ENCODE results near the gene SCUBE3. TPM values are rescaled to one million over a fixed set of nuclear protein-coding genes. Genes with fewer than 3 reads are reported as not detected.

SCUBE3 gene
- total RNA-seq = under 1 TPM; 0.37 to 0.68 (median 0.52) TPM

DNA sequence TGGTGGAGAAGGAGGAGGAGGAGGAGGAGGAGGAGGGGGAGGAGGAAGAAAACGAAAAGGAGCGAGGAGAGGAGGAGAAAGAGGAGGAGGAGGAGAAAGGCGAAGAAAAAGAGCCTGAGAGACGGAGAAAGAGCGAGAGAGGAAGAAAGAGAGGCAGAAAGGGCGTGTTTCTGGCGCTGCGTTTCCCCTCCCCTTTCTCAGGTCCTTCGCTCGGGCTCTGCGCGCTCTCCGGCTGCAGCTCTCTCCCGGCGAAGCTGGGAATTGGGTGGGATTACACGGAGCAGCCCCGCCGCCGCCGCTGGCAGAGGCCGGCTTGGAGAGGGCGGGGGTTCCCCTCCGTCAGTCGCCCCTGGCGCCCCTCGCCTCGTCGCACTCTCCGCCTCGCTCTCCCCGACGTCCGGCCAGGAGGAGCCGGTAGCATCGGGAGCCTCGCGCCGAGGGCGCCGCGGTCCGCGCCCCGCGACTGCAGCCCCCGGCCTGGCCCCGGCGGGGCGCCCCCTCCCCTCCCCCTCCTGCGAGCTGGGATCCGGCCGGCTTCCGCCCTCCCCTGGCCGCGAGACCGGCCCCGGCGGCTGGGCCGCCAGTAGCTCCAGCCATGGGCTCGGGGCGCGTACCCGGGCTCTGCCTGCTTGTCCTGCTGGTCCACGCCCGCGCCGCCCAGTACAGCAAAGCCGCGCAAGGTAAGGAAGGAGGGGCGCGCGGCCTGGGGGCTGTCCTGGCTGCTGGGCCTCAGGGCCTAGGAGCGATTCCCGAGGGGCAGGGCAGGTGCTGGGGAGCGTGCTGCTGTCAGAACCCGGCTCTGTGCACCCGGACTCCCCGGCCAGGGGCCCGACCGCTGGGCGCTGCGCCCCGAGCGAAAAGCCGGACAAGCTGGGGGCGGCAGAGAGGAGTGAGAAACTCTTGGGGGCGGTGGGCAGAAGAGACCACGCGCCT is at the start of gene SCUBE3:
TSS of gene SCUBE3 (plus strand) at position 133 of the 933 bp plus-strand sequence. CDS start at position 596, 463 bp downstream.
- Histone ChIP-seq H3K9me3 (no peaks in the 10 kb centered on the region), H3K4me1 (peaks cover 5 to 23% (median 13%) of the 10 kb centered on the region in 4 donors), H3K27ac (peak within 1 kb of the TSS in 1 of 4 donors; percentile 8), H3K36me3 (no peaks in the 10 kb centered on the region), H3K27me3 (peaks cover 92% of the 10 kb centered on the region), H3K4me3 (peak within 1 kb of the TSS; percentile 28 to 58 (median 48))
- DNase-seq = no peak
- TF ChIP-seq POLR2A (IDR thresholded peaks at IDR 0.05) (no peak), POLR2AphosphoS5 (IDR thresholded peaks at IDR 0.05) (no peak)
- WGBS, 2 donors (ENCODE audit: low coverage in 1 of 2) = 2 to 13% methylated on average over 3 to 62 of the region's 89 CpGs
- intact Hi-C loops (cut with DNase I; ENCODE audit: low total_unique reads) (no loop called here), in situ Hi-C loops (cut with MboI; ENCODE audit: low pct_ligation_motif_present in 1 of 4, low pct_unique_long_range_greater_than_20kb in 1 of 4, low sequenced_read_pairs in 3 of 4) (loop anchor here in 1 of 4 donors (25.0 kb wide), 1 partner anchor 227 kb away; no protein-coding TSS in a partner anchor)

DNA sequence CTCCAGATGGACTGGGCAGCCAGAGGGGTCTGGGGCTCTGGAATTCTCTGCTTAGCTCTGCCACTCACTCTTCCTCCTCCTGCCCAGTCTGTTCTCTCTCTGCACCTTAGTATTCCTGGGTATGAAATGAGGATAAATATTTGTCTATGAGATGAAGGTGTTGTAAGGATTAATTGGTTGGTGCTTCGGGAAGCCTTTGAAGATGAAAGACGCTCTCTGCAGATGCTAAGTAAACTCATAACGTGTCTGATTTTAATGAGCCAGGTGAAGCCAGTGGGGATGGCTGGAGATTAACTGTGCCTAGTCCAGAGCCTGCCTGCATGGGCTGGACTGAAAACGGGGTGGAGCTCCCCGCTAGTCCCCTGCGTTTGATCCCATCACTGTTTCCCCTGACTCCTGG is 49.5 kb upstream of the SCUBE3 start:
- in situ Hi-C loops (cut with MboI; ENCODE audit: low pct_ligation_motif_present in 1 of 4, low pct_unique_long_range_greater_than_20kb in 1 of 4, low sequenced_read_pairs in 3 of 4) = no loop called here
- no peak overlapping the region for H3K27ac ChIP-seq
- H3K4me3 ChIP-seq = no peak overlapping the region
- H3K27me3 ChIP-seq = no peaks in the 10 kb centered on the region
- TF ChIP-seq POLR2A (IDR thresholded peaks at IDR 0.05) (no peak), POLR2AphosphoS5 (IDR thresholded peaks at IDR 0.05) (no peak), EP300 (IDR thresholded peaks at IDR 0.05; ENCODE audit: low read depth) (no peak), CTCF (IDR thresholded peaks at IDR 0.05) (no peak)
- DNase-seq = no peak
- intact Hi-C loops (cut with DNase I; ENCODE audit: low total_unique reads) = no loop called here
- H3K36me3 ChIP-seq = no peaks in the 10 kb centered on the region
- H3K9me3 ChIP-seq = no peaks in the 10 kb centered on the region
- 30 to 41% methylated on average over 2 to 6 of the region's 6 CpGs for WGBS, 2 donors (ENCODE audit: low coverage in 1 of 2)
- peaks cover 8 to 22% (median 17%) of the 10 kb centered on the region in 4 donors for H3K4me1 ChIP-seq

GRCh38 chr6:35164868-35165267 is 48.9 kb upstream of the SCUBE3 start:
- Histone ChIP-seq H3K4me3 (no peak overlapping the region), H3K36me3 (no peaks in the 10 kb centered on the region), H3K27me3 (no peaks in the 10 kb centered on the region), H3K4me1 (peaks cover 8 to 22% (median 17%) of the 10 kb centered on the region in 4 donors), H3K27ac (peak overlapping the region; percentile 57 to 88 (median 74)), H3K9me3 (no peaks in the 10 kb centered on the region)
- TF ChIP-seq POLR2AphosphoS5 (IDR thresholded peaks at IDR 0.05) (no peak), POLR2A (IDR thresholded peaks at IDR 0.05) (no peak), EP300 (IDR thresholded peaks at IDR 0.05; ENCODE audit: low read depth) (no peak), CTCF (IDR thresholded peaks at IDR 0.05) (no peak)
- intact Hi-C loops (cut with DNase I; ENCODE audit: low total_unique reads) (no loop called here), in situ Hi-C loops (cut with MboI; ENCODE audit: low pct_ligation_motif_present in 1 of 4, low pct_unique_long_range_greater_than_20kb in 1 of 4, low sequenced_read_pairs in 3 of 4) (no loop called here)
- WGBS, 2 donors (ENCODE audit: low coverage in 1 of 2) = 75% methylated on average over 4 of the region's 4 CpGs; no CpG with 5 or more reads in 1 of the 2 donors
- DNase-seq = no peak

DNA sequence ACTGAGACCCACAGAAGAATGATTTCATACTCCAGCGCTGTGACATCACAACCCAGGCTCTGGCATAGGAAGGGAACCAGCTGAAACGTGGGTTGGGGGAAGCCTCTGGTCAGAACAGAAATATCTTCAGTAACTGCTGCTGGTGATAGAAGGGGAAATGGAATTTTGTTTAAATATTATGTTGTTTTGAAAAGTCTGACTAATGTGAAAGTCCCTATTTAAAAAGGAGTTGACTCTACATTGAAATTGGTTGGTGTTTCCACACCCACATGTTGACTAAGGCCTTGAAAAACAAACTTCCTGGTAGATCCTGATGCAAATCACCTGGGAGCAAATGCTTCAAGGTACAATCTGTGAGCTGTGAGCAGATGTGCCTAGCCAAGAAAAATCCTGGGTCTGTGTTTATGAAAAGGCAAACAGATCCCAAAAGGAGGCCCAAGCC is 48.1 kb upstream of the SCUBE3 start:
- H3K27me3 ChIP-seq = no peaks in the 10 kb centered on the region
- intact Hi-C loops (cut with DNase I; ENCODE audit: low total_unique reads) (no loop called here), in situ Hi-C loops (cut with MboI; ENCODE audit: low pct_ligation_motif_present in 1 of 4, low pct_unique_long_range_greater_than_20kb in 1 of 4, low sequenced_read_pairs in 3 of 4) (no loop called here)
- H3K4me1 ChIP-seq = peaks cover 8 to 22% (median 17%) of the 10 kb centered on the region in 4 donors
- H3K9me3 ChIP-seq = no peaks in the 10 kb centered on the region
- H3K36me3 ChIP-seq = no peaks in the 10 kb centered on the region
- peak in 1 of 3 donors; percentile 15 for TF ChIP-seq POLR2AphosphoS5 (IDR thresholded peaks at IDR 0.05)
- no peak for TF ChIP-seq CTCF (IDR thresholded peaks at IDR 0.05)
- no peak for TF ChIP-seq POLR2A (IDR thresholded peaks at IDR 0.05)
- peak; percentile 26 for DNase-seq
- WGBS, 2 donors (ENCODE audit: low coverage in 1 of 2) = 57% methylated on average over 2 of the region's 2 CpGs
- no peak overlapping the region for H3K4me3 ChIP-seq
- H3K27ac ChIP-seq = peak overlapping the region; percentile 57 to 88 (median 74)
